22Rv1 (cell line): ENCODE measurements around the gene ABHD18.
"Not testable (repeated sequence)": the region's sequence is repeated elsewhere in the genome, so short reads cannot be mapped to it uniquely, and the experiment has no call there.

Experiments used
- H3K27ac ChIP-seq: fragments of 450-650 bp; 2 replicates; pipeline ENCODE4 v1.5.1; 2017
- CTCF ChIP-seq: fragments of 450-650 bp; IDR thresholded peaks from 2 replicates; pipeline ENCODE4 v1.5.1; 2017; ENCODE audit warnings: mild to moderate bottlenecking
- ZFX ChIP-seq: fragments of 450-650 bp; IDR thresholded peaks from 2 replicates; pipeline ENCODE4 v1.6.1; 2017; ENCODE audit warnings: antibody characterized with exemption, borderline replicate concordance

ABHD18 gene

DNA sequence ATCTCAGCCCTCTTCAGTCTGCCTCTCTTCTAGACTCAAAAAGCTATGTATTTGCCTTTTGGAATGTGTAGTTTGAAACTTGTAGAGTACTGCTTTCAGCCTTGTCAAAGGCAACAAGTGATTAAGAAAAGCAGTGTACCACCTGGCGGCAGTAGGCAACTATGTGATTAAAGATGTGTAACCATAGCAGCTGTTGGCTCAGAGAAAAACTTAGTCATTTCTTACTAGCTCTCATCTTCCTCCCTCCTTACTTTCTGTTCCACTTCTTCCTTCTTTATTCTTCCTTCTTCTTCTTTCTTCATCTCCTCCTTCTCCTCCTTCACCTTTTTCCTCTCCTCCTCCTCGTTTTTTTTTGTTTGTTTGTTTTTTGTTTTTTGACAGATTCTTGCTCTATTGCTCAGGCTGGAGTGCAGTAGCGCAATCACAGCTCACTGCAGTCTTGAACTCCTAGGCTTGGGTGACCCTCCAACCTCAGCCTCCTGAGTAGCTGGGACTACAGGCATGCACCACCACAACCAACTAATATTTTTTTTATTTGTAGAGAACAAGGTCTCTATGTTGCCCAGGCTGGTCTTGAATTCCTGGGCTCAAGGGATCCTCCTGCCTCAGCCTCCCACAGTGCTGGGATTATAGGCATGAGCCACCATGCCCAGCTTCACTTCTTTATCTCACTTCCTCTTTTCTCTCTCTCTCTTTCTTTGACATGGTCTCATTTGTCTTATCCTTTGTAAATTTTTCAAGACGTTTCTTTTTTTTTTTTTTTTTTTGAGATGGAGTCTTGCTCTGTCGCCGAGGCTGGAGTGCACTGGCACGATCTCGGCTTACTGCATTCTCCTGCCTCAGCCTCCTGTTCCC lies 32.6 kb downstream of the ABHD18 start:
- no peak overlapping the region for H3K27ac ChIP-seq
- no peak for TF ChIP-seq CTCF
- TF ChIP-seq ZFX: no peak

GRCh38 chr4:128006592-128006991 lies 41.4 kb downstream of the ABHD18 start:
- no peak overlapping the region for H3K27ac ChIP-seq
- TF ChIP-seq CTCF: no peak
- TF ChIP-seq ZFX: no peak

GRCh38 chr4:128009428-128009827 lies 44.2 kb downstream of the ABHD18 start:
- no peak for TF ChIP-seq CTCF
- TF ChIP-seq ZFX: no peak
- no peak overlapping the region for H3K27ac ChIP-seq

- TF ChIP-seq ZFX (no peak), CTCF (no peak)
- H3K27ac ChIP-seq: no peak overlapping the region
These were observed 60.1 kb downstream of the ABHD18 start for GRCh38 chr4:128025319-128025718.

DNA sequence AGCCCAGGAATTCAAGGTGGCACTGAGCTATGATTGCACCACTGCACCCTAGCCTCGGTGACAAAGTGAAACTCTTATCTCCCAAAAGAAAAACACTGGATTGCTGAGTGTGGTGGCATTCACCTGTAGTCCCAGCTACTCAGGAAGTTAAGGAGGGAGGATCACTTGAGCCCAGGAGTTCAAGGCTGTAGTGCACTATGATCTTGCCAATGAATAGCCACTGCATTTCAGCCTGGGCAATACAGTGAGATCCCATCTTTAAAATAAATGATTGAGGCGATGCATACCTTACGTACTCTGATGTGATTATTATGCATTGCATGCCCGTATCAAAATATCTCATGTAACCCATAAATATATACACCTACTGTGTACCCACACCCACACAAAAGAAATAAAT lies 64.7 kb downstream of the ABHD18 start:
- no peak for TF ChIP-seq CTCF
- TF ChIP-seq ZFX: no peak
- no peak overlapping the region for H3K27ac ChIP-seq

- H3K27ac ChIP-seq: no peak overlapping the region
- TF ChIP-seq ZFX (no peak), CTCF (no peak)
These were observed 66.7 kb downstream of the ABHD18 start for GRCh38 chr4:128031756-128032384.

GRCh38 chr4:128039568-128039967 lies 74.4 kb downstream of the ABHD18 start:
- no peak for TF ChIP-seq ZFX
- TF ChIP-seq CTCF: no peak
- H3K27ac ChIP-seq: no peak overlapping the region

DNA sequence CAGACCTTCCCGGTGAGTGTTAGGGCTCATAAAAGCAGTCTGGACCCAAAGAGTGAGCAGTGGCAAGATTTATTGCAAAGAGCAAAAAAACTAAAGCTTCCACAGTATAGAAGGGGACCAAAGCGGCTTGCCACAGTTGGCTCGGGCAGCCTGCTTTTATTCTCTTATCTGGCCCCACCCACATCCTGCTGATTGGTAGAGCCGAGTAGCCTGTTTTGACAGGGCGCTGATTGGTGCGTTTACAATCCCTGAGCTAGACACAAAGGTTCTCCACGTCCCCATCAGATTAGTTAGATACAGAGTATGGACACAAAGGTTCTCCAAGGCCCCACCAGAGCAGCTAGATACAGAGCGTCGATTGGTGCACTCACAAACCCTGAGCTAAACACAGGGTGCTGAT lies 81.8 kb downstream of the ABHD18 start:
- not testable (repeated sequence) for H3K27ac ChIP-seq

DNA sequence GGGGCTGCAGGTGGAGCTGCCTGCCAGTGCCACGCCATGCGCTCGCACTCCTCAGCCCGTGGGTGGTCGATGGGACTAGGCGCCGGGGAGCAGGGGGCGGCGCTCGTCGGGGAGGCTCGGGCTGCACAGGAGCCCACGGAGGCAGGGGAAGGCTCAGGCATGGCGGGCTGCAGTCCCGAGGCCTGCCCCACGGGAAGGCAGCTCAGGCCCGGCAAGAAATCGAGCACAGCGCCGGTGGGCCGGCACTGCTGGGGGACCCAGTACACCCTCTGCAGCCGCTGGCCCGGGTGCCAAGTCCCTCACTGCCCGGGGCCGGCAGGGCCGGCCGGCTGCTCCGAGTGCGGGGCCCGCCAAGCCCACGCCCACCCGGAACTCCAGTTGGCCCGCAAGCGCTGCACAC lies 82.3 kb downstream of the ABHD18 start:
- not testable (repeated sequence) for H3K27ac ChIP-seq
